ENCODE data around the gene WDR26. TPM values are rescaled to one million over a fixed set of nuclear protein-coding genes. Genes with fewer than 3 reads are reported as not detected.

The WDR26 gene
- total and polyA plus RNA-seq, 2 of the 4 experiments (the other 2 are of a cell fraction): 23.8 to 46.4 TPM

GRCh38 chr1:224406216-224406615 lies 28.4 kb downstream of the WDR26 start:
- no TSS peak for BruUV-seq (replicated peaks)
- H4K8ac ChIP-seq (ENCODE audit: low read depth in 2 of 2, low read length in 2 of 2): no peak overlapping the region
- no peak overlapping the region for H3K4me2 ChIP-seq (ENCODE audit: low read depth, low read length)
- no peak overlapping the region for H2AK9ac ChIP-seq (replicated peaks; ENCODE audit: low read depth, low read length, poor library complexity)
- ATAC-seq (ENCODE audit: low read depth) (no peak; the same call in 1 of the 2 replicates), DNase-seq (no peak)
- H3K9me3 ChIP-seq (ENCODE audit: control insufficient read depth, insufficient read depth, low read length): no peaks in the 10 kb centered on the region
- no peak overlapping the region for H3K23ac ChIP-seq (ENCODE audit: low read depth, low read length)
- H3K18ac ChIP-seq (ENCODE audit: low read depth, low read length): no peak overlapping the region
- dilution Hi-C loops (cut with HindIII; ENCODE audit: low sequenced_read_pairs, unreplicated experiment) (no loop called here), in situ Hi-C loops (cut with MboI; ENCODE audit: low sequenced_read_pairs) (no loop called here), intact Hi-C loops (cut with micrococcal nuclease) (no loop called here)
- ChIA-PET POLR2A (ENCODE audit: unreplicated experiment) (no interaction called here), CTCF (no interaction called here)
- H2AFZ ChIP-seq (replicated peaks; ENCODE audit: low read length, poor library complexity): no peak overlapping the region
- peaks cover 17 to 30% of the 10 kb centered on the region in 2 experiments for H3K79me1 ChIP-seq (ENCODE audit: low read depth in 1 of 2, low read length in 2 of 2)
- H3K14ac ChIP-seq (replicated peaks; ENCODE audit: low read depth, low read length): no peak overlapping the region
- no peak overlapping the region for H3K27ac ChIP-seq (ENCODE audit: insufficient read depth, low read length)
- peaks cover 5% of the 10 kb centered on the region; the same call in 1 of the 2 replicates for H3K4me1 ChIP-seq (ENCODE audit: control insufficient read depth, insufficient read depth, low read length)
- H2BK120ac ChIP-seq (ENCODE audit: low read depth, low read length): no peak overlapping the region
- no peak overlapping the region for H4K5ac ChIP-seq (ENCODE audit: low read depth, low read length)
- H4K20me1 ChIP-seq (ENCODE audit: insufficient read depth, low read length): peaks cover 15% of the 10 kb centered on the region
- no peaks in the 10 kb centered on the region for H3K27me3 ChIP-seq (ENCODE audit: control insufficient read depth, insufficient read depth, low read length)
- no peaks in the 10 kb centered on the region for H3K9me1 ChIP-seq (ENCODE audit: insufficient read depth, low read length)
- H2BK20ac ChIP-seq (ENCODE audit: low read depth, low read length): no peak overlapping the region
- H2BK15ac ChIP-seq (ENCODE audit: low read depth, low read length): no peak overlapping the region
- H3K9ac ChIP-seq (ENCODE audit: low read depth, low read length): no peak overlapping the region
- peaks cover 49% of the 10 kb centered on the region for H3K36me3 ChIP-seq (ENCODE audit: control insufficient read depth, insufficient read depth, low read length)
- H3K4me3 ChIP-seq (ENCODE audit: insufficient read depth, low read depth, low read length): no peak overlapping the region
- TF ChIP-seq BHLHE40 (IDR thresholded peaks at IDR 0.05; ENCODE audit: low read depth, low read length) (no peak), NFE2L2 (IDR thresholded peaks at IDR 0.05; ENCODE audit: low read depth, low read length) (no peak), CEBPB (IDR thresholded peaks at IDR 0.05; ENCODE audit: low read depth, low read length) (no peak), MAZ (IDR thresholded peaks at IDR 0.05; ENCODE audit: borderline replicate concordance, low read depth, low read length) (no peak), RCOR1 (IDR thresholded peaks at IDR 0.05; ENCODE audit: insufficient replicate concordance, low read length) (no peak), MAFK (IDR thresholded peaks at IDR 0.05; ENCODE audit: low read depth, low read length) (no peak), SMC3 (IDR thresholded peaks at IDR 0.05; ENCODE audit: low read depth, low read length) (no peak), CHD1 (IDR thresholded peaks at IDR 0.05; ENCODE audit: low read depth, low read length) (no peak), USF2 (IDR thresholded peaks at IDR 0.05; ENCODE audit: low read depth, low read length) (no peak), RFX5 (IDR thresholded peaks at IDR 0.05; ENCODE audit: low read depth, low read length) (no peak), FOS (IDR thresholded peaks at IDR 0.05; ENCODE audit: low read depth, low read length) (no peak), POLR2A (IDR thresholded peaks at IDR 0.05; ENCODE audit: low read depth, low read length) (no peak), MXI1 (IDR thresholded peaks at IDR 0.05; ENCODE audit: borderline replicate concordance, low read depth, low read length) (no peak), RAD21 (IDR thresholded peaks at IDR 0.05; ENCODE audit: low read length) (no peak)
- TF ChIP-seq, protein P1, sequence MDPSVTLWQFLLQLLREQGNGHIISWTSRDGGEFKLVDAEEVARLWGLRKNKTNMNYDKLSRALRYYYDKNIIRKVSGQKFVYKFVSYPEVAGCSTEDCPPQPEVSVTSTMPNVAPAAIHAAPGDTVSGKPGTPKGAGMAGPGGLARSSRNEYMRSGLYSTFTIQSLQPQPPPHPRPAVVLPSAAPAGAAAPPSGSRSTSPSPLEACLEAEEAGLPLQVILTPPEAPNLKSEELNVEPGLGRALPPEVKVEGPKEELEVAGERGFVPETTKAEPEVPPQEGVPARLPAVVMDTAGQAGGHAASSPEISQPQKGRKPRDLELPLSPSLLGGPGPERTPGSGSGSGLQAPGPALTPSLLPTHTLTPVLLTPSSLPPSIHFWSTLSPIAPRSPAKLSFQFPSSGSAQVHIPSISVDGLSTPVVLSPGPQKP (IDR thresholded peaks at IDR 0.05; ENCODE audit: borderline replicate concordance, low read depth, low read length): no peak
- TF ChIP-seq, protein P2, sequence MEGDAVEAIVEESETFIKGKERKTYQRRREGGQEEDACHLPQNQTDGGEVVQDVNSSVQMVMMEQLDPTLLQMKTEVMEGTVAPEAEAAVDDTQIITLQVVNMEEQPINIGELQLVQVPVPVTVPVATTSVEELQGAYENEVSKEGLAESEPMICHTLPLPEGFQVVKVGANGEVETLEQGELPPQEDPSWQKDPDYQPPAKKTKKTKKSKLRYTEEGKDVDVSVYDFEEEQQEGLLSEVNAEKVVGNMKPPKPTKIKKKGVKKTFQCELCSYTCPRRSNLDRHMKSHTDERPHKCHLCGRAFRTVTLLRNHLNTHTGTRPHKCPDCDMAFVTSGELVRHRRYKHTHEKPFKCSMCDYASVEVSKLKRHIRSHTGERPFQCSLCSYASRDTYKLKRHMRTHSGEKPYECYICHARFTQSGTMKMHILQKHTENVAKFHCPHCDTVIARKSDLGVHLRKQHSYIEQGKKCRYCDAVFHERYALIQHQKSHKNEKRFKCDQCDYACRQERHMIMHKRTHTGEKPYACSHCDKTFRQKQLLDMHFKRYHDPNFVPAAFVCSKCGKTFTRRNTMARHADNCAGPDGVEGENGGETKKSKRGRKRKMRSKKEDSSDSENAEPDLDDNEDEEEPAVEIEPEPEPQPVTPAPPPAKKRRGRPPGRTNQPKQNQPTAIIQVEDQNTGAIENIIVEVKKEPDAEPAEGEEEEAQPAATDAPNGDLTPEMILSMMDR (conservative IDR thresholded peaks at IDR 0.05; ENCODE audit: low read depth, low read length): no peak
- peak overlapping the region; percentile 38 for H2BK5ac ChIP-seq (ENCODE audit: low read depth, low read length, poor library complexity, severe bottlenecking)
- no peak overlapping the region for H2AK5ac ChIP-seq (ENCODE audit: low read depth, low read length)
- H3K4ac ChIP-seq (ENCODE audit: low read depth, low read length): no peak overlapping the region
- H3K56ac ChIP-seq (ENCODE audit: extremely low read depth, insufficient read depth, low read length): no peak overlapping the region
- H4K91ac ChIP-seq (ENCODE audit: insufficient read depth, low read depth, low read length): no peak overlapping the region
